H9 (cell line): Measurements from ENCODE around the gene UNC5C. TPM values are rescaled to one million over a fixed set of nuclear protein-coding genes. Genes with fewer than 3 reads are reported as not detected.

Experiments used
- DNase-seq: peaks from one replicate; pipeline ENCODE4 v3.0.0-alpha.2; 2017
- H2AFZ ChIP-seq: one replicate; pipeline ENCODE4 v1.6.1; 2013; ENCODE audit warnings: mild to moderate bottlenecking, low read length, control low read depth, moderate library complexity
- H2AK5ac ChIP-seq: 2 replicates; pipeline ENCODE4 v1.6.1; 2013; ENCODE audit warnings: low read length, control low read depth, mixed read lengths; ENCODE audit not compliant: insufficient read length
- H2BK120ac ChIP-seq: one replicate; pipeline ENCODE4 v1.6.1; 2013; ENCODE audit warnings: low read depth, mild to moderate bottlenecking, low read length, control low read depth, inconsistent platforms; ENCODE audit not compliant: poor library complexity, severe bottlenecking
- H2BK12ac ChIP-seq: 2 replicates; pipeline ENCODE4 v1.6.1; 2013; ENCODE audit warnings: low read length, control low read depth, mixed read lengths, low read depth; ENCODE audit not compliant: insufficient read length
- H2BK15ac ChIP-seq: 2 replicates; pipeline ENCODE4 v1.6.1; 2013; ENCODE audit warnings: low read depth, low read length, control low read depth
- H2BK20ac ChIP-seq: one replicate; pipeline ENCODE4 v1.6.1; 2013; ENCODE audit warnings: low read depth, mild to moderate bottlenecking, low read length, control low read depth, inconsistent platforms; ENCODE audit not compliant: poor library complexity, severe bottlenecking
- H2BK5ac ChIP-seq: 2 replicates; pipeline ENCODE4 v1.6.1; 2013; ENCODE audit warnings: low read length, control low read depth, mixed read lengths; ENCODE audit not compliant: insufficient read length
- H3K14ac ChIP-seq: 2 replicates; pipeline ENCODE4 v1.6.1; 2013; ENCODE audit warnings: low read length, control low read depth; ENCODE audit not compliant: insufficient read depth
- H3K18ac ChIP-seq: 2 replicates; pipeline ENCODE4 v1.6.1; 2013; ENCODE audit warnings: low read depth, mild to moderate bottlenecking, mixed read lengths, low read length, control low read depth; ENCODE audit not compliant: insufficient read length
- H3K23ac ChIP-seq: 2 replicates; pipeline ENCODE4 v1.6.1; 2013; ENCODE audit warnings: low read length, control low read depth, mixed read lengths, low read depth; ENCODE audit not compliant: insufficient read length
- H3K23me2 ChIP-seq: 2 replicates; pipeline ENCODE4 v1.6.1; 2013; ENCODE audit warnings: low read depth, mild to moderate bottlenecking, mixed read lengths, low read length, control low read depth; ENCODE audit not compliant: insufficient read length, poor library complexity, severe bottlenecking
- H3K27ac ChIP-seq: 2 replicates; pipeline ENCODE4 v1.5.1; 2013; ENCODE audit warnings: low read length, control low read depth, mixed read lengths, low read depth; ENCODE audit not compliant: insufficient read length
- H3K27me3 ChIP-seq: 2 replicates; pipeline ENCODE4 v1.6.1; 2013; ENCODE audit warnings: low read length, control low read depth, inconsistent platforms; ENCODE audit not compliant: insufficient read depth
- H3K4ac ChIP-seq: 2 replicates; pipeline ENCODE4 v1.6.1; 2013; ENCODE audit warnings: low read depth, mild to moderate bottlenecking, control low read depth, inconsistent platforms, low read length, moderate library complexity
- H3K4me1 ChIP-seq: 2 replicates; pipeline ENCODE4 v1.6.1; 2013; ENCODE audit warnings: low read length, control low read depth, inconsistent platforms; ENCODE audit not compliant: insufficient read depth
- H3K4me2 ChIP-seq: 2 replicates; pipeline ENCODE4 v1.6.1; 2013; ENCODE audit warnings: low read length, control low read depth, mixed read lengths; ENCODE audit not compliant: insufficient read length, insufficient read depth
- H3K56ac ChIP-seq: 2 replicates; pipeline ENCODE4 v1.6.1; 2013; ENCODE audit warnings: low read depth, mild to moderate bottlenecking, mixed read lengths, low read length, control low read depth; ENCODE audit not compliant: insufficient read length
- H3K79me1 ChIP-seq: 2 replicates; pipeline ENCODE4 v1.6.1; 2013; ENCODE audit warnings: low read depth, mild to moderate bottlenecking, moderate library complexity, low read length, control low read depth, inconsistent platforms; ENCODE audit not compliant: insufficient read depth, poor library complexity, severe bottlenecking
- H3K79me2 ChIP-seq: 2 replicates; pipeline ENCODE4 v1.6.1; 2013; ENCODE audit warnings: low read length, control low read depth, inconsistent platforms; ENCODE audit not compliant: insufficient read depth
- H3K9ac ChIP-seq: 2 replicates; pipeline ENCODE4 v1.6.1; 2013; ENCODE audit warnings: low read length, control low read depth, mixed read lengths; ENCODE audit not compliant: insufficient read length; ENCODE audit errors: extremely low read depth
- H3K9me3 ChIP-seq: one replicate; pipeline ENCODE4 v1.6.1; 2013; ENCODE audit warnings: low read depth, low read length, inconsistent platforms; ENCODE audit not compliant: control insufficient read depth
- H3T11ph ChIP-seq: one replicate; pipeline ENCODE4 v1.6.1; 2013; ENCODE audit warnings: mild to moderate bottlenecking, low read length, control low read depth, inconsistent platforms
- H4K20me1 ChIP-seq: one replicate; pipeline ENCODE4 v1.6.1; 2013; ENCODE audit not compliant: control insufficient read depth, insufficient read length, insufficient read depth
- H4K5ac ChIP-seq: 2 replicates; pipeline ENCODE4 v1.6.1; 2013; ENCODE audit warnings: low read depth, mild to moderate bottlenecking, mixed read lengths, low read length, control low read depth; ENCODE audit not compliant: insufficient read length
- H4K8ac ChIP-seq: replicated peaks from 2 replicates; pipeline ENCODE4 v1.6.1; 2013; ENCODE audit warnings: low read length, control low read depth, mixed read lengths, low read depth; ENCODE audit not compliant: insufficient read length
- H4K91ac ChIP-seq: 2 replicates; pipeline ENCODE4 v1.6.1; 2013; ENCODE audit warnings: low read depth, mild to moderate bottlenecking, moderate library complexity, mixed read lengths, low read length, control low read depth; ENCODE audit not compliant: insufficient read length
- H3K27ac Mint-ChIP-seq, 3 experiments: 2 replicates in 2 of 3; 3 replicates in 1 of 3; pipeline ENCODE4 v1.8.0; 2020 to 2021; ENCODE audit warnings: mixed read lengths in 3 of 3, mild to moderate bottlenecking in 1 of 3, moderate library complexity in 1 of 3
- H3K27me3 Mint-ChIP-seq: 2 replicates; pipeline ENCODE4 v1.8.0; 2021; ENCODE audit warnings: low read depth, mild to moderate bottlenecking, moderate library complexity, mixed read lengths
- H3K36me3 Mint-ChIP-seq, 3 experiments: 2 replicates in 2 of 3; 3 replicates in 1 of 3; pipeline ENCODE4 v1.8.0; 2020 to 2021; ENCODE audit warnings: low read depth in 3 of 3, mixed read lengths in 3 of 3; ENCODE audit not compliant: insufficient read depth in 1 of 3
- H3K4me1 Mint-ChIP-seq, 2 experiments: 2 replicates each; pipeline ENCODE4 v1.8.0; 2020; ENCODE audit warnings: mixed read lengths in 2 of 2
- H3K4me3 Mint-ChIP-seq, 2 experiments: 2 replicates in 1 of 2; 3 replicates in 1 of 2; pipeline ENCODE4 v1.8.0; 2020 to 2021; ENCODE audit warnings: mild to moderate bottlenecking in 2 of 2, mixed read lengths in 2 of 2, moderate library complexity in 1 of 2
- H3K9me3 Mint-ChIP-seq, 2 experiments: 2 replicates in 1 of 2; 3 replicates in 1 of 2; pipeline ENCODE4 v1.8.0; 2020; ENCODE audit warnings: mild to moderate bottlenecking in 2 of 2, mixed read lengths in 2 of 2, moderate library complexity in 1 of 2
- WGBS: extraction: QIAGEN DNeasy Blood & Tissue Kit; methylation state at CpG from one replicate; pipeline ENCODE4 v1.1.7; 2013; ENCODE audit warnings: missing lambda C conversion rate, low lambda C conversion rate, mixed read lengths; ENCODE audit not compliant: insufficient read length; ENCODE audit errors: extremely low coverage; 5-methylcytosine and 5-hydroxymethylcytosine counted together
- total RNA-seq: library from RNA; stranded (reverse); gene quantifications from 2 replicates; pipeline ENCODE4 v1.2.1, GENCODE V29; 2021
- TF ChIP-seq, protein P1 (sequence below): fragments of 200-600 bp; sonication (generic); conservative IDR thresholded peaks from 3 replicates; pipeline ENCODE4 v1.8.0; 2021; ENCODE audit warnings: antibody characterized with exemption, mild to moderate bottlenecking

Gene UNC5C
- total RNA-seq, 1 experiment from 2014 or later = not detected

DNA sequence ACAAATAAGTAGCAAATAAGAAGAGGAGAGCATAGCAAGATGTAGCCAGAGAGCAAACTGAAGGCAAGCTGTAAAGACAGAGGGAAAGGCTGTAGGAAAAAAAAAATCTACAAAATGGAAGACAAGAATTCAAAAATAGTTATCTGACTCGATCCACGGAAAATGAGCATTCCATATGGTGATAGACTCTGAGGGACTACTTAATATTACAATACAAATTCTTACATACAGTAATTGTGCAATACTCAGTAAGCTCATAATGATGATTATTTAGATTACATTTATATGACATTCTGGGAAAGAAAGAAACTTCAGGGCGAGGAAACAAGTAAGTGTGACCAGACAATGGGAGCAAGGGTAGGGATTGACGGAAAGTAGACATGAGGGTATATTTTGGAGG lies 102.6 kb downstream of the UNC5C start:
- H2AK5ac ChIP-seq = no peak overlapping the region
- no peak overlapping the region for H2BK20ac ChIP-seq
- Mint-ChIP-seq H3K9me3 (no peaks in the 10 kb centered on the region), H3K4me1 (no peaks in the 10 kb centered on the region), H3K36me3 (no peaks in the 10 kb centered on the region), H3K4me3 (no peak overlapping the region), H3K27ac (no peak overlapping the region), H3K27me3 (no peaks in the 10 kb centered on the region)
- no peak overlapping the region for H3K18ac ChIP-seq
- H3K4ac ChIP-seq = no peak overlapping the region
- H3K23me2 ChIP-seq = no peaks in the 10 kb centered on the region
- no peak overlapping the region for H2BK15ac ChIP-seq
- no peaks in the 10 kb centered on the region for H3K4me1 ChIP-seq
- H4K8ac ChIP-seq = no peak overlapping the region
- H3K27me3 ChIP-seq = no peaks in the 10 kb centered on the region
- no peak overlapping the region for H3K27ac ChIP-seq
- H4K5ac ChIP-seq = no peak overlapping the region
- H4K20me1 ChIP-seq = no peaks in the 10 kb centered on the region
- no peak overlapping the region for H3K14ac ChIP-seq
- no peak overlapping the region for H2AFZ ChIP-seq
- H4K91ac ChIP-seq = no peak overlapping the region
- no peaks in the 10 kb centered on the region for H3K79me2 ChIP-seq
- no peak overlapping the region for H3K23ac ChIP-seq
- no peak overlapping the region for H2BK5ac ChIP-seq
- H3K9me3 ChIP-seq = no peaks in the 10 kb centered on the region
- DNase-seq = no peak
- H3T11ph ChIP-seq = no peak overlapping the region
- no peak overlapping the region for H3K4me2 ChIP-seq
- H2BK120ac ChIP-seq = no peak overlapping the region
- no CpG with 5 or more reads among the region's 4 CpGs for whole genome bisulfite sequencing
- no peak overlapping the region for H3K9ac ChIP-seq
- H3K56ac ChIP-seq = no peak overlapping the region
- no peaks in the 10 kb centered on the region for H3K79me1 ChIP-seq
- H2BK12ac ChIP-seq = no peak overlapping the region
- TF ChIP-seq, protein P1, sequence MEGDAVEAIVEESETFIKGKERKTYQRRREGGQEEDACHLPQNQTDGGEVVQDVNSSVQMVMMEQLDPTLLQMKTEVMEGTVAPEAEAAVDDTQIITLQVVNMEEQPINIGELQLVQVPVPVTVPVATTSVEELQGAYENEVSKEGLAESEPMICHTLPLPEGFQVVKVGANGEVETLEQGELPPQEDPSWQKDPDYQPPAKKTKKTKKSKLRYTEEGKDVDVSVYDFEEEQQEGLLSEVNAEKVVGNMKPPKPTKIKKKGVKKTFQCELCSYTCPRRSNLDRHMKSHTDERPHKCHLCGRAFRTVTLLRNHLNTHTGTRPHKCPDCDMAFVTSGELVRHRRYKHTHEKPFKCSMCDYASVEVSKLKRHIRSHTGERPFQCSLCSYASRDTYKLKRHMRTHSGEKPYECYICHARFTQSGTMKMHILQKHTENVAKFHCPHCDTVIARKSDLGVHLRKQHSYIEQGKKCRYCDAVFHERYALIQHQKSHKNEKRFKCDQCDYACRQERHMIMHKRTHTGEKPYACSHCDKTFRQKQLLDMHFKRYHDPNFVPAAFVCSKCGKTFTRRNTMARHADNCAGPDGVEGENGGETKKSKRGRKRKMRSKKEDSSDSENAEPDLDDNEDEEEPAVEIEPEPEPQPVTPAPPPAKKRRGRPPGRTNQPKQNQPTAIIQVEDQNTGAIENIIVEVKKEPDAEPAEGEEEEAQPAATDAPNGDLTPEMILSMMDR = no peak
